Astrocyte of the spinal cord (primary cell): ENCODE results near the gene RANBP1.
A peak's percentile ranks its signal among the peaks of the same experiment; 100 is the strongest.

ENCODE experiments used
- DNase-seq: peaks from one replicate; pipeline ENCODE4 v3.0.0; 2011; ENCODE audit warnings: low read depth, low spot score
- H3K4me3 ChIP-seq: 2 replicates; pipeline ENCODE4 v1.5.1; 2011; ENCODE audit warnings: low read depth, mild to moderate bottlenecking, low read length, moderate library complexity
- in situ Hi-C: cut with HindIII; loops from 2 replicates; pipeline ENCODE4 v1.10.0; 2017; ENCODE audit warnings: low sequenced_read_pairs
- TF ChIP-seq, protein P1 (sequence below): IDR thresholded peaks from 2 replicates; pipeline ENCODE4 v1.5.1; 2012; ENCODE audit warnings: low read depth, mild to moderate bottlenecking, low read length, inconsistent platforms

Gene RANBP1

DNA sequence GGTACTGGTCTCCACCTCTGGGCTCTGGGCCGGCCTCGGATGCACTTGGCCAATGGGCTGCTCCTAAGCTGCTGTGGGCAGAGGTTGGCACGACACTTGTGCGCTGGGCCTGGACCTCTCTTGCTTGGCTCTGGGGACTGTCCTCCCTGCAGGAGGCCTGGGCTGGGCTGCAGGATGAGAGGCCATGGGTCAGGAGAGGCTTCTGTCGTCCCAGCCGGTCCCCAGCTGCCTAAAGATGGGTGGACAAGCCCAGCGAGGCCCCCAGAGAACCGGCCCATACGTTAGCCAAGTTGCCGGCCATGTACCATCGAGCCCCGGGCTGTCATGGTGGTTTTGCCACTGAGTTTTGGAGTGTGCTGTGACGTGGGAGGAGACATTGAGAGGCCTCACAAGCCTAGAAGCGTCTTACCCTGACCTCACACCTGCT is 36.6 kb downstream of the RANBP1 start:
- in situ Hi-C loops = no loop called here
- no peak overlapping the region for H3K4me3 ChIP-seq
- DNase-seq = no peak

DNA sequence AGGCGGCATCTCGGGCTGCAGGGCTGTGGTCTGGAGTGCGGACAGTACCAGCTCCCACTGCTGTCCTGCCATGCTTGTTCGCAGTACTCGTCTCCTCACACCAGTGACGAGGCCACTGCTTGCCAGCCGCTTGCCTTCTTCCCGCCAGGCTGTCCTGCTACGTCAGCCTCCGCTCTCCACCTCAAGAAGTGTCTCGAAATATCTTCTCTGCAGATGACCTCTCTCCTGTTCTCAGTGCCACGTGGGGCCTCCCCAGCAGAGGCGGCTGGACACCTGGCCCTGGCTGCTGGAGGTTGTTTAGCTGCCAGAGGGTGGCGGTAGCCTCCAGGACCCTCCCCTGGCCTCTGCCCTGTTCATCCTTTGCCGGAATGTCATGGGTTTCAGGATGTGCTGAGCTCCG is 38.0 kb downstream of the RANBP1 start:
- no peak for DNase-seq
- no peak overlapping the region for H3K4me3 ChIP-seq
- TF ChIP-seq, protein P1, sequence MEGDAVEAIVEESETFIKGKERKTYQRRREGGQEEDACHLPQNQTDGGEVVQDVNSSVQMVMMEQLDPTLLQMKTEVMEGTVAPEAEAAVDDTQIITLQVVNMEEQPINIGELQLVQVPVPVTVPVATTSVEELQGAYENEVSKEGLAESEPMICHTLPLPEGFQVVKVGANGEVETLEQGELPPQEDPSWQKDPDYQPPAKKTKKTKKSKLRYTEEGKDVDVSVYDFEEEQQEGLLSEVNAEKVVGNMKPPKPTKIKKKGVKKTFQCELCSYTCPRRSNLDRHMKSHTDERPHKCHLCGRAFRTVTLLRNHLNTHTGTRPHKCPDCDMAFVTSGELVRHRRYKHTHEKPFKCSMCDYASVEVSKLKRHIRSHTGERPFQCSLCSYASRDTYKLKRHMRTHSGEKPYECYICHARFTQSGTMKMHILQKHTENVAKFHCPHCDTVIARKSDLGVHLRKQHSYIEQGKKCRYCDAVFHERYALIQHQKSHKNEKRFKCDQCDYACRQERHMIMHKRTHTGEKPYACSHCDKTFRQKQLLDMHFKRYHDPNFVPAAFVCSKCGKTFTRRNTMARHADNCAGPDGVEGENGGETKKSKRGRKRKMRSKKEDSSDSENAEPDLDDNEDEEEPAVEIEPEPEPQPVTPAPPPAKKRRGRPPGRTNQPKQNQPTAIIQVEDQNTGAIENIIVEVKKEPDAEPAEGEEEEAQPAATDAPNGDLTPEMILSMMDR = peak; percentile 9
- in situ Hi-C loops = no loop called here

More for the DNA sequence above, 36.6 kb downstream of the RANBP1 start:
- TF ChIP-seq, protein P1 = no peak

DNA sequence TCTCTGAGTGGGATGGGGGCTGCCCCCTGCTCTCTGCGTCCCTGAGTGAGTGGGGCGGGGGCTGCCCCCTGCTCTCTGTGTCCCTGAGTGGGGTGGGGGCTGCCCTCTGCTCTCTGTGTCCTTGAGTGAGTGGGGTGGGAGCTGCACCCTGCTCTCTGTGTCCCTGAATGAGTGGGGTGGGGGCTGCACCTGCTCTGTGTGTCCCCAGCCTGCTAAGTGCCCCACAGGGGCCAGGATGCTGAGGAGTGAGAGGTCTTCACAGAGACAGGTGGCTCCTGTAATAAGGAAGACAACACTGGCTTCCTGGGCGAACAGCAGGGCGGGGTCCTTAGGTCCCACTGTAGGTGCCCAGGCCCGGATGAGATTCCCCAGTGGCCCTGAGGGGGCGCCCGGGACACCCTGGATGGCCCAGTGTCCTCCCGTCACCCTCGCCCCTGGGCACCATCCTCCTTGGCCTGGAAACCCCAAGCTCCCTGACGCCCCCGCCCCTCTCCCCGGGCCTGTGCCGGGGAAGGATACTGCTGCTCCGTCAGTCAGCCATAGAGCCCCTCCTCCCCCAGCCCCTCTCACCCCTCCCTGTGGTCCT is 38.8 kb downstream of the RANBP1 start:
- no peak for DNase-seq
- TF ChIP-seq, protein P1 = no peak
- in situ Hi-C loops = no loop called here
- H3K4me3 ChIP-seq = peak overlapping the region; percentile 41

DNA sequence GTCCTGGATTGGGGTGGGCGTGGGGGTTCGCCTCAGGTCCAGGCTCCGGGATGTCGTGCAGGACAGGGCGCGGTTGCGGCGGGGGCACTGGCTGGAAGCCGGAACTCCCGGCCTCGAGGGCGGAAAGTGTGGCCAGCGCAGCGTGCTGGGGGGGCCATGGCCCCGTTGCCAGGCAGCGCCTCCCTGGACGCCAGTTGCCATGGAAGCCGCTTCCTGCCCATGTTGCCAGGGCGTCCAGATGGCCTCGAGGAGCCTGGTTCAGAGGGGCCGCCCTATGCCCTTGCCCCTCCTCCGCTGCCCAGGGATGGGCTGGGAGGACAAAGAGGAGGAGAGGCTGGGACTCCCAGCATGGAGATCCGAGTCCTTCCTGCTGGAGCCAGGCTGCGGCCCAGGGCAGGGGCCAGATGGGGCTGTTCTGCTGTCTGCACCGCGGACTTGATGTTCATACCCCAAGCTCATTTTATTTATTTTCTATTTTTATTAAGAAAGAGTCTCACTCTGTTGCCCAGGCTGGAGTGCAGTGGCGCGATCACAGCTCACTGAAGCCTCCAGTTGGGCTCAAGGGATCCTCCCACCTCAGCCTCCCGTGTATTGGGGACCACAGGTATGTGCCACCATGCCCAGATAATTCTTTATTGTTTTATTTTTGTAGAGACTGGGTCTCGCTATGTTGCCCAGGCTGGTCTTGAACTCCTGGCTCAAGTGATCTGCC is 39.6 kb downstream of the RANBP1 start:
- TF ChIP-seq, protein P1 = no peak
- in situ Hi-C loops = no loop called here
- peak overlapping the region; percentile 41 for H3K4me3 ChIP-seq
- peak; percentile 59 for DNase-seq

DNA sequence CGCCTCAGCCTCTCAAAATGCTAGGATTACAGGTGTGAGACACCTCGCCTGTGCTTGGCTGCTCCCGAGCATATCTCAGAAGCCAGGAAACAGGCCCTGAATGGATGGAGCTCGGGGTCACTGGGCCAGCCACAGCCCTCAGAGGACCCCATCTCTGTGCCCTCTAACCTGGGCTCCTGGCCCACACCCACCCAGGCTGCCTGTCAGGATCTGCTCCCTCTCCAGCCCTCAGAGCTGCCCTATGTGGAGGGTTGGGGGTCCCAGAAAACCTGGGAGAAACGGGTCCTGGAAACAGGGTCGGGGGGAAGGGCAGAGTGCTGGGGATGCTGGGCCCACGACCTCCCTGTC is 40.1 kb downstream of the RANBP1 start:
- H3K4me3 ChIP-seq = no peak overlapping the region
- no peak for DNase-seq
- in situ Hi-C loops = no loop called here
- TF ChIP-seq, protein P1 = no peak

DNA sequence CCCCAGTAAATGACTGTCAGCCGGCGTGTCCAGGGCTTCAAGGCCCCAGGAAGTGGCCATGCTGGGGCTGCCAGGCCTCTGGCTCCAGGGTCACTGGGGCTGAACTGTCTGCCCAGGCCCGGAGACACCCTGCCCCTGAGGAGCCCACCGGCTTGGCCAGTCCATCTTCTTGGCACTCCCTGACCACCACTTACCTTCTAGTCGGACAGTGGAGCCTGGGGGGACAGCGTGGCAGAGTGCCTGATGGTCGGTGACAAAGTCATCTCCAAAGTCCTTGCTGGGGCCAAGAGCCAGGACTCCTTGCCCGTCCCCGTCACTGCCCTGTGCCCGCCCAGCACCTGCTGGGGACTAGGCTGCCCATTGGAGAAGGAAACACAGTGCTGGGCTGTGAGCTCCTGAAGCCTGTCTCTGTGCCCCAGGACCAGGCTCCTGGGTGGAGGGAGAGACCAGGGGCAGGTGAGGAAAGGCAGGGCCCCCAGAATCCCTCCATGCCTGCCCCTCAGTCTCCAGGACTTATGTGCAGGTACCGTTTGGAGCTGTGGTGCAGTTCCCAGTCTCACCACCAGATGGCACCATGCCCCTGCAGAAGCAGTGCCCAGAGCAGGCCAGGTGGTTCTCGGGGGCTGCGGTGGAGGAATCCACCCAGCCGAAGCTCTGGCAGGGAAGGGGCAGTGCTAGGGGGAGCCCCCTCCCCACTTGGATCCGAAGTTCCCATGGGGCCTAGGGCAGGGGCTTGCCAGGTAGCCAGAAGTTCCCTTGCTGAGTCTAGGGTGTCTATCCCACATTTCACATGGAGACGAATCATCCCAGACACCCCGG is 40.9 kb downstream of the RANBP1 start:
- H3K4me3 ChIP-seq = no peak overlapping the region
- in situ Hi-C loops = no loop called here
- TF ChIP-seq, protein P1 = peak; percentile 99
- peak; percentile 65 for DNase-seq
